NCI-H510A (cell line): ENCODE data around the gene RNF141.

ENCODE experiments used
- DNase-seq: peaks from one replicate; lab custom pipeline; 2025; lab: John Stamatoyannopoulos, UW

Gene RNF141

GRCh38 chr11:10481560-10482349 is 59.2 kb downstream of the RNF141 start:
- DNase-seq: no peak

GRCh38 chr11:10480760-10481159 is 60.2 kb downstream of the RNF141 start:
- DNase-seq: no peak

- DNase-seq: no peak
These were observed 61.0 kb downstream of the RNF141 start for GRCh38 chr11:10480026-10480425.

- DNase-seq: no peak
These were observed 62.1 kb downstream of the RNF141 start for GRCh38 chr11:10478574-10479550.

- no peak for DNase-seq
These were observed 62.9 kb downstream of the RNF141 start for GRCh38 chr11:10478066-10478465.

- DNase-seq: no peak
These were observed 63.3 kb downstream of the RNF141 start for GRCh38 chr11:10477690-10478046.

- DNase-seq: no peak
These were observed 63.9 kb downstream of the RNF141 start for GRCh38 chr11:10476927-10477689.

- no peak for DNase-seq
These were observed 64.6 kb downstream of the RNF141 start for GRCh38 chr11:10476342-10476741.

GRCh38 chr11:10474551-10474950 is 66.4 kb downstream of the RNF141 start:
- no peak for DNase-seq

- no peak for DNase-seq
These were observed 67.6 kb downstream of the RNF141 start for GRCh38 chr11:10473371-10473770.

GRCh38 chr11:10462746-10463300 is 78.2 kb downstream of the RNF141 start:
- no peak for DNase-seq
